HG02759 (cell line): ENCODE results near the gene SMIM9.
A peak's percentile ranks its signal among the peaks of the same experiment; 100 is the strongest.
"Not testable (repeated sequence)": the region's sequence is repeated elsewhere in the genome, so short reads cannot be mapped to it uniquely, and the experiment has no call there.

Source experiments
- ATAC-seq: cut with Tn5 transposase; IDR thresholded peaks from one replicate; pipeline ENCODE4 v1.9.1; 2021; ENCODE audit warnings: mild to moderate bottlenecking, moderate library complexity; ENCODE audit not compliant: unreplicated experiment

Gene SMIM9

GRCh38 chrX:154834562-154834961, at the start of gene SMIM9:
Gene SMIM9 (minus strand): TSS chrX:154834662. CDS start chrX:154830856, 3,806 bp downstream.
- ATAC-seq, result no peak

- not testable (repeated sequence) for ATAC-seq
Measured at GRCh38 chrX:154884069-154884468, 49.6 kb upstream of the SMIM9 start.

GRCh38 chrX:154873329-154873728, 38.9 kb upstream of the SMIM9 start:
- ATAC-seq, result no peak

- not testable (repeated sequence) for ATAC-seq
Measured at GRCh38 chrX:154868522-154868921, 34.1 kb upstream of the SMIM9 start.

- no peak for ATAC-seq
Measured at GRCh38 chrX:154855256-154855655, 20.8 kb upstream of the SMIM9 start.

- ATAC-seq, result no peak
Measured at GRCh38 chrX:154850957-154851611, 16.6 kb upstream of the SMIM9 start.

GRCh38 chrX:154840856-154841255, 6.4 kb upstream of the SMIM9 start:
- ATAC-seq, result no peak

GRCh38 chrX:154836163-154836562, 1.7 kb upstream of the SMIM9 start:
- ATAC-seq, result no peak

- no peak for ATAC-seq
Measured at GRCh38 chrX:154833746-154834274, 652 bp downstream of the SMIM9 start.

- no peak for ATAC-seq
Measured at GRCh38 chrX:154829926-154830442, 4.5 kb downstream of the SMIM9 start.

GRCh38 chrX:154829134-154829533, 5.3 kb downstream of the SMIM9 start:
- ATAC-seq, result no peak

GRCh38 chrX:154828016-154828408, 6.5 kb downstream of the SMIM9 start:
- ATAC-seq, result no peak

GRCh38 chrX:154827194-154828015, 7.1 kb downstream of the SMIM9 start:
- ATAC-seq, result peak; percentile 86

GRCh38 chrX:154825586-154825985, 8.9 kb downstream of the SMIM9 start:
- ATAC-seq, result not testable (repeated sequence)

GRCh38 chrX:154824638-154825037, 9.8 kb downstream of the SMIM9 start:
- ATAC-seq, result no peak

- no peak for ATAC-seq
Measured at GRCh38 chrX:154822029-154822428, 12.4 kb downstream of the SMIM9 start.

GRCh38 chrX:154821523-154821922, 12.9 kb downstream of the SMIM9 start:
- ATAC-seq, result no peak

GRCh38 chrX:154819771-154820341, 14.6 kb downstream of the SMIM9 start:
- ATAC-seq, result no peak

GRCh38 chrX:154818916-154819770, 15.3 kb downstream of the SMIM9 start:
- no peak for ATAC-seq

GRCh38 chrX:154817048-154817618, 17.3 kb downstream of the SMIM9 start:
- ATAC-seq, result not testable (repeated sequence)
